WTC11 (cell line): ENCODE data around the gene SYCE3. TPM values are rescaled to one million over a fixed set of nuclear protein-coding genes. Genes with fewer than 3 reads are reported as not detected.

Experiments used
- ATAC-seq: fragments of 200-7000 bp; cut with Tn5 transposase; 2 replicates; pipeline ENCODE4 v1.10.0; 2021; ENCODE audit warnings: mild to moderate bottlenecking, moderate library complexity
- CTCF ChIA-PET: fragments of 300-600 bp; sonication (Branson Sonifier 250); formaldehyde crosslinking; loops from one replicate; lab custom pipeline; 2021; ENCODE audit warnings: antibody characterized with exemption; lab: Charles Lee
- POLR2A ChIA-PET: fragments of 350-600 bp; sonication (Branson Sonifier 250); formaldehyde crosslinking; loops from one replicate; lab custom pipeline; 2021; ENCODE audit warnings: antibody characterized with exemption; lab: Charles Lee
- DNase-seq: peaks from one replicate; pipeline ENCODE4 v3.0.0; 2021; ENCODE audit warnings: low spot score
- H3K27ac Mint-ChIP-seq: 2 replicates; pipeline ENCODE4 v1.8.0; 2021; ENCODE audit warnings: mixed read lengths
- H3K27me3 Mint-ChIP-seq: 2 replicates; pipeline ENCODE4 v1.8.0; 2021; ENCODE audit warnings: low read depth, mild to moderate bottlenecking, moderate library complexity, mixed read lengths
- H3K36me3 Mint-ChIP-seq: 2 replicates; pipeline ENCODE4 v1.8.0; 2021; ENCODE audit warnings: mixed read lengths
- H3K4me1 Mint-ChIP-seq: 2 replicates; pipeline ENCODE4 v1.8.0; 2022; ENCODE audit warnings: mixed read lengths
- H3K4me3 Mint-ChIP-seq: 2 replicates; pipeline ENCODE4 v1.8.0; 2021; ENCODE audit warnings: mild to moderate bottlenecking, moderate library complexity, mixed read lengths
- H3K9me3 Mint-ChIP-seq: 2 replicates; pipeline ENCODE4 v1.8.0; 2021; ENCODE audit warnings: mixed read lengths
- ATF1 ChIP-seq: sonication (generic); formaldehyde crosslinking; IDR thresholded peaks from 2 replicates; pipeline ENCODE4 v1.8.1; 2023; ENCODE audit warnings: mild to moderate bottlenecking, moderate library complexity, missing genetic modification reagents
- CBFB ChIP-seq: sonication (generic); formaldehyde crosslinking; IDR thresholded peaks from 2 replicates; pipeline ENCODE4 v1.8.1; 2022; ENCODE audit warnings: mild to moderate bottlenecking, low read depth, missing genetic modification reagents
- MYBL2 ChIP-seq: sonication (generic); formaldehyde crosslinking; IDR thresholded peaks from 2 replicates; pipeline ENCODE4 v1.8.1; 2023; ENCODE audit warnings: mild to moderate bottlenecking, moderate library complexity, missing genetic modification reagents
- NR2C2 ChIP-seq: sonication (generic); formaldehyde crosslinking; IDR thresholded peaks from 2 replicates; pipeline ENCODE4 v1.8.0; 2022; ENCODE audit warnings: mild to moderate bottlenecking, missing genetic modification reagents
- SMAD3 ChIP-seq: sonication (generic); formaldehyde crosslinking; IDR thresholded peaks from 2 replicates; pipeline ENCODE4 v1.8.0; 2022; ENCODE audit warnings: missing genetic modification reagents, mild to moderate bottlenecking, borderline replicate concordance
- TCF7 ChIP-seq: sonication (generic); formaldehyde crosslinking; IDR thresholded peaks from 2 replicates; pipeline ENCODE4 v1.8.0; 2022; ENCODE audit warnings: mild to moderate bottlenecking, low read depth, missing genetic modification reagents, moderate library complexity
- TEAD4 ChIP-seq: sonication (generic); formaldehyde crosslinking; IDR thresholded peaks from 2 replicates; pipeline ENCODE4 v1.8.0; 2022; ENCODE audit warnings: mild to moderate bottlenecking, missing genetic modification reagents
- total RNA-seq: library from RNA; stranded (reverse); gene quantifications from 3 replicates; pipeline ENCODE4 v1.2.3, GENCODE V29; 2021
- TF ChIP-seq, protein P1 (sequence below): sonication (generic); formaldehyde crosslinking; IDR thresholded peaks from 2 replicates; pipeline ENCODE4 v1.8.0; 2022; ENCODE audit warnings: mild to moderate bottlenecking, missing genetic modification reagents
- TF ChIP-seq, protein P2 (sequence below): fragments of 250-450 bp; sonication (Bioruptor Pico); IDR thresholded peaks from 2 replicates; pipeline ENCODE4 v1.9.0; 2021; ENCODE audit warnings: mild to moderate bottlenecking, borderline replicate concordance
- TF ChIP-seq, protein P3 (sequence below): sonication (generic); formaldehyde crosslinking; IDR thresholded peaks from 2 replicates; pipeline ENCODE4 v1.8.1; 2022; ENCODE audit warnings: missing genetic modification reagents, borderline replicate concordance
- TF ChIP-seq, protein P4 (sequence below): sonication (generic); formaldehyde crosslinking; conservative IDR thresholded peaks from 2 replicates; pipeline ENCODE4 v1.8.1; 2023; ENCODE audit warnings: mild to moderate bottlenecking, low read depth, missing genetic modification reagents, moderate library complexity
- TF ChIP-seq, protein P5 (sequence below): sonication (generic); formaldehyde crosslinking; IDR thresholded peaks from 2 replicates; pipeline ENCODE4 v1.8.1; 2023; ENCODE audit warnings: mild to moderate bottlenecking, missing genetic modification reagents, borderline replicate concordance
- TF ChIP-seq, protein P6 (sequence below): sonication (generic); formaldehyde crosslinking; IDR thresholded peaks from 2 replicates; pipeline ENCODE4 v1.8.1; 2022; ENCODE audit warnings: low read depth, mild to moderate bottlenecking, moderate library complexity, missing genetic modification reagents, borderline replicate concordance
- TF ChIP-seq, protein P7 (sequence below): sonication (generic); formaldehyde crosslinking; IDR thresholded peaks from 2 replicates; pipeline ENCODE4 v1.8.0; 2023; ENCODE audit warnings: missing genetic modification reagents
- TF ChIP-seq, protein P8 (sequence below): sonication (generic); formaldehyde crosslinking; IDR thresholded peaks from 2 replicates; pipeline ENCODE4 v1.8.0; 2022; ENCODE audit warnings: missing genetic modification reagents

SYCE3 gene
- total RNA-seq, 1 experiment from 2014 or later, result 0.46 TPM

DNA sequence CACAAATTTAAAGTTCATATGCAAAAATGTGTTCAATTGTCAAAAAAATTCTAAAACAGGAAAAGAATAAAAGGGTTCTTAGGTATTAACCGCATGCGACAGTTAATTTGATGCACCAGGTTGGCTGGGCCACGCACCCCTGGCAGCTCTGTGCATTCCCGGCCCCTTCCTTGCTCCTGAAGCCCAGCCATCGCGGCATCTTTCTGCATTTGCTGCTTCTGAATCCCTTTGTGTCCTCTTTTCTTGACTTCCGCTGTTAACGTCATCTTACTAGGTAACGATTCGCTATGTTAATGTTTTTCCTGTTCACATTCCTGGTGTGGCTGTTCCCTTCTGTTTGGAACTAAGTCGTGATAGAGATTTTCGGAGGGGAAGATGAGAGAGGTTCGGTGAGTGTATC, 25.0 kb downstream of the SYCE3 start:
- Mint-ChIP-seq H3K9me3 (no peaks in the 10 kb centered on the region), H3K27me3 (peaks cover 29% of the 10 kb centered on the region), H3K36me3 (no peaks in the 10 kb centered on the region), H3K27ac (no peak overlapping the region), H3K4me3 (no peak overlapping the region), H3K4me1 (peaks cover 4% of the 10 kb centered on the region; the same call in 1 of the 2 replicates)
- DNase-seq (no peak), ATAC-seq (no peak)
- CTCF ChIA-PET, result interaction anchor here (1.1 to 3.2 kb wide), 3 partner anchors 12 to 83 kb away, joined by 3 to 8 read pairs (median 3); partner anchors contain the start of genes SCO2 and SYCE3
- POLR2A ChIA-PET, result no interaction called here
- no peak for TF ChIP-seq TCF7 (CRISPR knock-in tag)
- TF ChIP-seq, protein P1, sequence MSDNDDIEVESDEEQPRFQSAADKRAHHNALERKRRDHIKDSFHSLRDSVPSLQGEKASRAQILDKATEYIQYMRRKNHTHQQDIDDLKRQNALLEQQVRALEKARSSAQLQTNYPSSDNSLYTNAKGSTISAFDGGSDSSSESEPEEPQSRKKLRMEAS (CRISPR knock-in tag), result no peak
- TF ChIP-seq, protein P2, sequence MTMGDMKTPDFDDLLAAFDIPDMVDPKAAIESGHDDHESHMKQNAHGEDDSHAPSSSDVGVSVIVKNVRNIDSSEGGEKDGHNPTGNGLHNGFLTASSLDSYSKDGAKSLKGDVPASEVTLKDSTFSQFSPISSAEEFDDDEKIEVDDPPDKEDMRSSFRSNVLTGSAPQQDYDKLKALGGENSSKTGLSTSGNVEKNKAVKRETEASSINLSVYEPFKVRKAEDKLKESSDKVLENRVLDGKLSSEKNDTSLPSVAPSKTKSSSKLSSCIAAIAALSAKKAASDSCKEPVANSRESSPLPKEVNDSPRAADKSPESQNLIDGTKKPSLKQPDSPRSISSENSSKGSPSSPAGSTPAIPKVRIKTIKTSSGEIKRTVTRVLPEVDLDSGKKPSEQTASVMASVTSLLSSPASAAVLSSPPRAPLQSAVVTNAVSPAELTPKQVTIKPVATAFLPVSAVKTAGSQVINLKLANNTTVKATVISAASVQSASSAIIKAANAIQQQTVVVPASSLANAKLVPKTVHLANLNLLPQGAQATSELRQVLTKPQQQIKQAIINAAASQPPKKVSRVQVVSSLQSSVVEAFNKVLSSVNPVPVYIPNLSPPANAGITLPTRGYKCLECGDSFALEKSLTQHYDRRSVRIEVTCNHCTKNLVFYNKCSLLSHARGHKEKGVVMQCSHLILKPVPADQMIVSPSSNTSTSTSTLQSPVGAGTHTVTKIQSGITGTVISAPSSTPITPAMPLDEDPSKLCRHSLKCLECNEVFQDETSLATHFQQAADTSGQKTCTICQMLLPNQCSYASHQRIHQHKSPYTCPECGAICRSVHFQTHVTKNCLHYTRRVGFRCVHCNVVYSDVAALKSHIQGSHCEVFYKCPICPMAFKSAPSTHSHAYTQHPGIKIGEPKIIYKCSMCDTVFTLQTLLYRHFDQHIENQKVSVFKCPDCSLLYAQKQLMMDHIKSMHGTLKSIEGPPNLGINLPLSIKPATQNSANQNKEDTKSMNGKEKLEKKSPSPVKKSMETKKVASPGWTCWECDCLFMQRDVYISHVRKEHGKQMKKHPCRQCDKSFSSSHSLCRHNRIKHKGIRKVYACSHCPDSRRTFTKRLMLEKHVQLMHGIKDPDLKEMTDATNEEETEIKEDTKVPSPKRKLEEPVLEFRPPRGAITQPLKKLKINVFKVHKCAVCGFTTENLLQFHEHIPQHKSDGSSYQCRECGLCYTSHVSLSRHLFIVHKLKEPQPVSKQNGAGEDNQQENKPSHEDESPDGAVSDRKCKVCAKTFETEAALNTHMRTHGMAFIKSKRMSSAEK, result no peak
- TF ChIP-seq, protein P3, sequence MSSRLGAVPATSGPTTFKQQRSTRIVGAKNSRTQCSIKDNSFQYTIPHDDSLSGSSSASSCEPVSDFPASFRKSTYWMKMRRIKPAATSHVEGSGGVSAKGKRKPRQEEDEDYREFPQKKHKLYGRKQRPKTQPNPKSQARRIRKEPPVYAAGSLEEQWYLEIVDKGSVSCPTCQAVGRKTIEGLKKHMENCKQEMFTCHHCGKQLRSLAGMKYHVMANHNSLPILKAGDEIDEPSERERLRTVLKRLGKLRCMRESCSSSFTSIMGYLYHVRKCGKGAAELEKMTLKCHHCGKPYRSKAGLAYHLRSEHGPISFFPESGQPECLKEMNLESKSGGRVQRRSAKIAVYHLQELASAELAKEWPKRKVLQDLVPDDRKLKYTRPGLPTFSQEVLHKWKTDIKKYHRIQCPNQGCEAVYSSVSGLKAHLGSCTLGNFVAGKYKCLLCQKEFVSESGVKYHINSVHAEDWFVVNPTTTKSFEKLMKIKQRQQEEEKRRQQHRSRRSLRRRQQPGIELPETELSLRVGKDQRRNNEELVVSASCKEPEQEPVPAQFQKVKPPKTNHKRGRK (CRISPR knock-in tag), result no peak
- TF ChIP-seq MYBL2, result no peak
- TF ChIP-seq NR2C2 (CRISPR knock-in tag), result no peak
- TF ChIP-seq, protein P4, sequence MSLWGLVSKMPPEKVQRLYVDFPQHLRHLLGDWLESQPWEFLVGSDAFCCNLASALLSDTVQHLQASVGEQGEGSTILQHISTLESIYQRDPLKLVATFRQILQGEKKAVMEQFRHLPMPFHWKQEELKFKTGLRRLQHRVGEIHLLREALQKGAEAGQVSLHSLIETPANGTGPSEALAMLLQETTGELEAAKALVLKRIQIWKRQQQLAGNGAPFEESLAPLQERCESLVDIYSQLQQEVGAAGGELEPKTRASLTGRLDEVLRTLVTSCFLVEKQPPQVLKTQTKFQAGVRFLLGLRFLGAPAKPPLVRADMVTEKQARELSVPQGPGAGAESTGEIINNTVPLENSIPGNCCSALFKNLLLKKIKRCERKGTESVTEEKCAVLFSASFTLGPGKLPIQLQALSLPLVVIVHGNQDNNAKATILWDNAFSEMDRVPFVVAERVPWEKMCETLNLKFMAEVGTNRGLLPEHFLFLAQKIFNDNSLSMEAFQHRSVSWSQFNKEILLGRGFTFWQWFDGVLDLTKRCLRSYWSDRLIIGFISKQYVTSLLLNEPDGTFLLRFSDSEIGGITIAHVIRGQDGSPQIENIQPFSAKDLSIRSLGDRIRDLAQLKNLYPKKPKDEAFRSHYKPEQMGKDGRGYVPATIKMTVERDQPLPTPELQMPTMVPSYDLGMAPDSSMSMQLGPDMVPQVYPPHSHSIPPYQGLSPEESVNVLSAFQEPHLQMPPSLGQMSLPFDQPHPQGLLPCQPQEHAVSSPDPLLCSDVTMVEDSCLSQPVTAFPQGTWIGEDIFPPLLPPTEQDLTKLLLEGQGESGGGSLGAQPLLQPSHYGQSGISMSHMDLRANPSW (CRISPR knock-in tag), result no peak
- no peak for TF ChIP-seq TEAD4 (CRISPR knock-in tag)
- no peak for TF ChIP-seq SMAD3 (CRISPR knock-in tag)
- TF ChIP-seq, protein P5, sequence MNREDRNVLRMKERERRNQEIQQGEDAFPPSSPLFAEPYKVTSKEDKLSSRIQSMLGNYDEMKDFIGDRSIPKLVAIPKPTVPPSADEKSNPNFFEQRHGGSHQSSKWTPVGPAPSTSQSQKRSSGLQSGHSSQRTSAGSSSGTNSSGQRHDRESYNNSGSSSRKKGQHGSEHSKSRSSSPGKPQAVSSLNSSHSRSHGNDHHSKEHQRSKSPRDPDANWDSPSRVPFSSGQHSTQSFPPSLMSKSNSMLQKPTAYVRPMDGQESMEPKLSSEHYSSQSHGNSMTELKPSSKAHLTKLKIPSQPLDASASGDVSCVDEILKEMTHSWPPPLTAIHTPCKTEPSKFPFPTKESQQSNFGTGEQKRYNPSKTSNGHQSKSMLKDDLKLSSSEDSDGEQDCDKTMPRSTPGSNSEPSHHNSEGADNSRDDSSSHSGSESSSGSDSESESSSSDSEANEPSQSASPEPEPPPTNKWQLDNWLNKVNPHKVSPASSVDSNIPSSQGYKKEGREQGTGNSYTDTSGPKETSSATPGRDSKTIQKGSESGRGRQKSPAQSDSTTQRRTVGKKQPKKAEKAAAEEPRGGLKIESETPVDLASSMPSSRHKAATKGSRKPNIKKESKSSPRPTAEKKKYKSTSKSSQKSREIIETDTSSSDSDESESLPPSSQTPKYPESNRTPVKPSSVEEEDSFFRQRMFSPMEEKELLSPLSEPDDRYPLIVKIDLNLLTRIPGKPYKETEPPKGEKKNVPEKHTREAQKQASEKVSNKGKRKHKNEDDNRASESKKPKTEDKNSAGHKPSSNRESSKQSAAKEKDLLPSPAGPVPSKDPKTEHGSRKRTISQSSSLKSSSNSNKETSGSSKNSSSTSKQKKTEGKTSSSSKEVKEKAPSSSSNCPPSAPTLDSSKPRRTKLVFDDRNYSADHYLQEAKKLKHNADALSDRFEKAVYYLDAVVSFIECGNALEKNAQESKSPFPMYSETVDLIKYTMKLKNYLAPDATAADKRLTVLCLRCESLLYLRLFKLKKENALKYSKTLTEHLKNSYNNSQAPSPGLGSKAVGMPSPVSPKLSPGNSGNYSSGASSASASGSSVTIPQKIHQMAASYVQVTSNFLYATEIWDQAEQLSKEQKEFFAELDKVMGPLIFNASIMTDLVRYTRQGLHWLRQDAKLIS (CRISPR knock-in tag), result no peak
- no peak for TF ChIP-seq CBFB
- no peak for TF ChIP-seq ATF1
- TF ChIP-seq, protein P6, sequence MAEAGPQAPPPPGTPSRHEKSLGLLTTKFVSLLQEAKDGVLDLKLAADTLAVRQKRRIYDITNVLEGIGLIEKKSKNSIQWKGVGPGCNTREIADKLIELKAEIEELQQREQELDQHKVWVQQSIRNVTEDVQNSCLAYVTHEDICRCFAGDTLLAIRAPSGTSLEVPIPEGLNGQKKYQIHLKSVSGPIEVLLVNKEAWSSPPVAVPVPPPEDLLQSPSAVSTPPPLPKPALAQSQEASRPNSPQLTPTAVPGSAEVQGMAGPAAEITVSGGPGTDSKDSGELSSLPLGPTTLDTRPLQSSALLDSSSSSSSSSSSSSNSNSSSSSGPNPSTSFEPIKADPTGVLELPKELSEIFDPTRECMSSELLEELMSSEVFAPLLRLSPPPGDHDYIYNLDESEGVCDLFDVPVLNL (CRISPR knock-in tag), result no peak
- TF ChIP-seq, protein P7, sequence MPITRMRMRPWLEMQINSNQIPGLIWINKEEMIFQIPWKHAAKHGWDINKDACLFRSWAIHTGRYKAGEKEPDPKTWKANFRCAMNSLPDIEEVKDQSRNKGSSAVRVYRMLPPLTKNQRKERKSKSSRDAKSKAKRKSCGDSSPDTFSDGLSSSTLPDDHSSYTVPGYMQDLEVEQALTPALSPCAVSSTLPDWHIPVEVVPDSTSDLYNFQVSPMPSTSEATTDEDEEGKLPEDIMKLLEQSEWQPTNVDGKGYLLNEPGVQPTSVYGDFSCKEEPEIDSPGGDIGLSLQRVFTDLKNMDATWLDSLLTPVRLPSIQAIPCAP (CRISPR knock-in tag), result no peak
- TF ChIP-seq, protein P8, sequence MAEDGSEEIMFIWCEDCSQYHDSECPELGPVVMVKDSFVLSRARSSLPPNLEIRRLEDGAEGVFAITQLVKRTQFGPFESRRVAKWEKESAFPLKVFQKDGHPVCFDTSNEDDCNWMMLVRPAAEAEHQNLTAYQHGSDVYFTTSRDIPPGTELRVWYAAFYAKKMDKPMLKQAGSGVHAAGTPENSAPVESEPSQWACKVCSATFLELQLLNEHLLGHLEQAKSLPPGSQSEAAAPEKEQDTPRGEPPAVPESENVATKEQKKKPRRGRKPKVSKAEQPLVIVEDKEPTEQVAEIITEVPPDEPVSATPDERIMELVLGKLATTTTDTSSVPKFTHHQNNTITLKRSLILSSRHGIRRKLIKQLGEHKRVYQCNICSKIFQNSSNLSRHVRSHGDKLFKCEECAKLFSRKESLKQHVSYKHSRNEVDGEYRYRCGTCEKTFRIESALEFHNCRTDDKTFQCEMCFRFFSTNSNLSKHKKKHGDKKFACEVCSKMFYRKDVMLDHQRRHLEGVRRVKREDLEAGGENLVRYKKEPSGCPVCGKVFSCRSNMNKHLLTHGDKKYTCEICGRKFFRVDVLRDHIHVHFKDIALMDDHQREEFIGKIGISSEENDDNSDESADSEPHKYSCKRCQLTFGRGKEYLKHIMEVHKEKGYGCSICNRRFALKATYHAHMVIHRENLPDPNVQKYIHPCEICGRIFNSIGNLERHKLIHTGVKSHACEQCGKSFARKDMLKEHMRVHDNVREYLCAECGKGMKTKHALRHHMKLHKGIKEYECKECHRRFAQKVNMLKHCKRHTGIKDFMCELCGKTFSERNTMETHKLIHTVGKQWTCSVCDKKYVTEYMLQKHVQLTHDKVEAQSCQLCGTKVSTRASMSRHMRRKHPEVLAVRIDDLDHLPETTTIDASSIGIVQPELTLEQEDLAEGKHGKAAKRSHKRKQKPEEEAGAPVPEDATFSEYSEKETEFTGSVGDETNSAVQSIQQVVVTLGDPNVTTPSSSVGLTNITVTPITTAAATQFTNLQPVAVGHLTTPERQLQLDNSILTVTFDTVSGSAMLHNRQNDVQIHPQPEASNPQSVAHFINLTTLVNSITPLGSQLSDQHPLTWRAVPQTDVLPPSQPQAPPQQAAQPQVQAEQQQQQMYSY (CRISPR knock-in tag), result no peak
